ENCODE data around the gene SIVA1. TPM values are rescaled to one million over a fixed set of nuclear protein-coding genes. Genes with fewer than 3 reads are reported as not detected.

Gene SIVA1
- total and polyA plus RNA-seq, 4 donors = 67.4 to 115 (median 99.6) TPM

DNA sequence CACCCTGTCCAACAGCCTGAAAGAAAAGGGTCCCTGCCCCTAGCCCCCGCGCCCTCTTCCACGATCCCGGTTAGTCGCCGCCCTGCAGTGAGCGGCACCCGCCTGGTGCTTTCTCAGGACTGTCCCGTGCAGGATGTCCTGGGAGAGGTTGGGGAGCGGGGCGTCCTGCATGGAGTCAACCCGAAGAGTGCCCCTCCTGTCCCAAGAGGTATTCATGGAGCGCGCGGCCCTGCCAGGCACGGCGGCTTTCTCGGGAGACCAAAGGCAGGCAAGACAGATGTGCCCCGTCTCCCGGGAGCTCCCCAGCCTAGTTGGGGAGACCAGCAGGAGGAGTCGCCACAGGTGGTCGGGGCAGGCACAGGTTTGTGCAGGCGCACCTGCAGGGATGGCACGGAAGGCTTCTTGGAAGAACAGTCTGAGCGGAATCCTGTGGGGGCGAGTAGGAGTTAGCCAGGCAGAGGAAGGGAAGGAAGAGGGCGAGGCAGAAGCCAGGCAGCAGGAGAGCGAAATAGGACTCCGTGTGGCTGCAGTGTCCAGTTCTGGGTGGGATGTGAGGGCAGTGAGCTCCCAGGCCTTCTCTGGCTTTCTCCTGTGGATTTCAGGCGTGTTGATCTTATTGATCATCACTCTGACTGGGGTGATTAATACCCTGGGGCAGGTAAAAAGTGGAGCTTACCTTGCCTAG is 723 bp downstream of the SIVA1 start:
- peak overlapping the region; percentile 47 to 83 for H3K9ac ChIP-seq (ENCODE audit: low read depth in 1 of 2, low read length in 2 of 2)
- WGBS = 1% methylated on average over 30 of the region's 30 CpGs
- no peaks in the 10 kb centered on the region for H3K9me3 ChIP-seq (ENCODE audit: control insufficient read depth in 4 of 4, low read length in 3 of 4)
- peak overlapping the region; percentile 51 to 95 (median 85) for H3K4me3 ChIP-seq (ENCODE audit: low read depth in 1 of 3, low read length in 3 of 3)
- peaks cover 2 to 26% (median 13%) of the 10 kb centered on the region in 4 donors for H3K36me3 ChIP-seq (ENCODE audit: control insufficient read depth in 4 of 4, insufficient read depth in 3 of 4, low read depth in 1 of 4, low read length in 3 of 4)
- no peaks in the 10 kb centered on the region for H3K27me3 ChIP-seq (ENCODE audit: control insufficient read depth in 4 of 4, insufficient read depth in 4 of 4, low read length in 3 of 4)
- H3K27ac ChIP-seq (ENCODE audit: low read depth in 1 of 2, low read length in 2 of 2) = peak overlapping the region; percentile 58 to 89
- peaks cover 12 to 48% (median 40%) of the 10 kb centered on the region in 4 donors for H3K4me1 ChIP-seq (ENCODE audit: control insufficient read depth in 4 of 4, insufficient read depth in 4 of 4, low read length in 3 of 4)
- no peak for DNase-seq (ENCODE audit: low spot score)
- TF ChIP-seq FOXA1 (IDR thresholded peaks at IDR 0.05) = peak; percentile 4
- TF ChIP-seq, protein P1, sequence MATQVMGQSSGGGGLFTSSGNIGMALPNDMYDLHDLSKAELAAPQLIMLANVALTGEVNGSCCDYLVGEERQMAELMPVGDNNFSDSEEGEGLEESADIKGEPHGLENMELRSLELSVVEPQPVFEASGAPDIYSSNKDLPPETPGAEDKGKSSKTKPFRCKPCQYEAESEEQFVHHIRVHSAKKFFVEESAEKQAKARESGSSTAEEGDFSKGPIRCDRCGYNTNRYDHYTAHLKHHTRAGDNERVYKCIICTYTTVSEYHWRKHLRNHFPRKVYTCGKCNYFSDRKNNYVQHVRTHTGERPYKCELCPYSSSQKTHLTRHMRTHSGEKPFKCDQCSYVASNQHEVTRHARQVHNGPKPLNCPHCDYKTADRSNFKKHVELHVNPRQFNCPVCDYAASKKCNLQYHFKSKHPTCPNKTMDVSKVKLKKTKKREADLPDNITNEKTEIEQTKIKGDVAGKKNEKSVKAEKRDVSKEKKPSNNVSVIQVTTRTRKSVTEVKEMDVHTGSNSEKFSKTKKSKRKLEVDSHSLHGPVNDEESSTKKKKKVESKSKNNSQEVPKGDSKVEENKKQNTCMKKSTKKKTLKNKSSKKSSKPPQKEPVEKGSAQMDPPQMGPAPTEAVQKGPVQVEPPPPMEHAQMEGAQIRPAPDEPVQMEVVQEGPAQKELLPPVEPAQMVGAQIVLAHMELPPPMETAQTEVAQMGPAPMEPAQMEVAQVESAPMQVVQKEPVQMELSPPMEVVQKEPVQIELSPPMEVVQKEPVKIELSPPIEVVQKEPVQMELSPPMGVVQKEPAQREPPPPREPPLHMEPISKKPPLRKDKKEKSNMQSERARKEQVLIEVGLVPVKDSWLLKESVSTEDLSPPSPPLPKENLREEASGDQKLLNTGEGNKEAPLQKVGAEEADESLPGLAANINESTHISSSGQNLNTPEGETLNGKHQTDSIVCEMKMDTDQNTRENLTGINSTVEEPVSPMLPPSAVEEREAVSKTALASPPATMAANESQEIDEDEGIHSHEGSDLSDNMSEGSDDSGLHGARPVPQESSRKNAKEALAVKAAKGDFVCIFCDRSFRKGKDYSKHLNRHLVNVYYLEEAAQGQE (IDR thresholded peaks at IDR 0.05) = no peak

DNA sequence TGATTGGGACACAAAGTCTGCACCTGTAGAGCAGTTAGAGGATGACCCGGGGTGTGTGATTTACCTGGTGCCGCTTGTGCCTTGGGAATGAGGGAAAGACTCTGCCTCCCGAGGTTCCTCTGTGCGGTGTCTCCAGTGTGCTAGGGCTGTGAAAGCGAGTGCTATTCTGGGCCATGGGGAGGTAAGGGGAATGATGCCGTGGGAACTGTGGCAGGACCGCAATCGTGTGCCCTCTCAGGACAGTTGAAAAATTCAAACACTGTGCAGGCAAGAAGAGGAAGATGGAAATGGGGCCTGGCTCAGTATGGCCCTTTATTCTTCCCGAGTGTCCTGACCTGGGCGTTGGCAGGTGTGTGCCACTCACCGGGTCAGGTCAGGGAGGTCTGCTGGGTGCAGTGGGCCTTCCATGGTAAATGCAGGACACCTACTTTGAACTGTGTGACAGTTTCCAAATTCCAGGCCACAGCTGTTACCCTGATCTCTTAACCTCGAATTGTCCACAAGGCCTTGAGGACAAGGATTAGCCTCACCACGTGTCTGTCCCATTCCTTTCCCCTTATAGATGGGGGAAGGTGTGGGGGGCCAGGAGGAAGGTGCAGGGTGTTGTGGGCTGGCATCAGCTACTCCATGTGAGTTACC is 1.4 kb downstream of the SIVA1 start:
- Histone ChIP-seq H3K4me1 (ENCODE audit: control insufficient read depth in 4 of 4, insufficient read depth in 4 of 4, low read length in 3 of 4) (peaks cover 12 to 42% (median 35%) of the 10 kb centered on the region in 4 donors), H3K9me3 (ENCODE audit: control insufficient read depth in 4 of 4, low read length in 3 of 4) (no peaks in the 10 kb centered on the region), H3K27me3 (ENCODE audit: control insufficient read depth in 4 of 4, insufficient read depth in 4 of 4, low read length in 3 of 4) (no peaks in the 10 kb centered on the region), H3K36me3 (ENCODE audit: control insufficient read depth in 4 of 4, insufficient read depth in 3 of 4, low read depth in 1 of 4, low read length in 3 of 4) (peaks cover 3 to 31% (median 18%) of the 10 kb centered on the region in 4 donors), H3K4me3 (ENCODE audit: low read depth in 1 of 3, low read length in 3 of 3) (peak overlapping the region; percentile 51 to 95 (median 85)), H3K27ac (ENCODE audit: low read depth in 1 of 2, low read length in 2 of 2) (peak overlapping the region; percentile 58 to 89), H3K9ac (ENCODE audit: low read depth in 1 of 2, low read length in 2 of 2) (peak overlapping the region; percentile 47 to 83)
- TF ChIP-seq, protein P2, sequence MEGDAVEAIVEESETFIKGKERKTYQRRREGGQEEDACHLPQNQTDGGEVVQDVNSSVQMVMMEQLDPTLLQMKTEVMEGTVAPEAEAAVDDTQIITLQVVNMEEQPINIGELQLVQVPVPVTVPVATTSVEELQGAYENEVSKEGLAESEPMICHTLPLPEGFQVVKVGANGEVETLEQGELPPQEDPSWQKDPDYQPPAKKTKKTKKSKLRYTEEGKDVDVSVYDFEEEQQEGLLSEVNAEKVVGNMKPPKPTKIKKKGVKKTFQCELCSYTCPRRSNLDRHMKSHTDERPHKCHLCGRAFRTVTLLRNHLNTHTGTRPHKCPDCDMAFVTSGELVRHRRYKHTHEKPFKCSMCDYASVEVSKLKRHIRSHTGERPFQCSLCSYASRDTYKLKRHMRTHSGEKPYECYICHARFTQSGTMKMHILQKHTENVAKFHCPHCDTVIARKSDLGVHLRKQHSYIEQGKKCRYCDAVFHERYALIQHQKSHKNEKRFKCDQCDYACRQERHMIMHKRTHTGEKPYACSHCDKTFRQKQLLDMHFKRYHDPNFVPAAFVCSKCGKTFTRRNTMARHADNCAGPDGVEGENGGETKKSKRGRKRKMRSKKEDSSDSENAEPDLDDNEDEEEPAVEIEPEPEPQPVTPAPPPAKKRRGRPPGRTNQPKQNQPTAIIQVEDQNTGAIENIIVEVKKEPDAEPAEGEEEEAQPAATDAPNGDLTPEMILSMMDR (IDR thresholded peaks at IDR 0.05; ENCODE audit: low read depth, low read length, missing input control) = no peak
- peak; percentile 36 to 67 for TF ChIP-seq RXRA (IDR thresholded peaks at IDR 0.05)
- TF ChIP-seq, protein P1 (IDR thresholded peaks at IDR 0.05) = no peak
- TF ChIP-seq HNF4A (conservative IDR thresholded peaks at IDR 0.05) = peak; percentile 36 to 72
- WGBS = 29% methylated on average over 13 of the region's 13 CpGs
- DNase-seq (ENCODE audit: low spot score) = no peak
